Activated CD8-positive, alpha-beta memory T cell treated with anti-CD3 and anti-CD28 coated beads for 1 hour (primary cell): Measurements from ENCODE around the gene CYP4F3.
"Not testable (repeated sequence)": the region's sequence is repeated elsewhere in the genome, so short reads cannot be mapped to it uniquely, and the experiment has no call there.

Source experiments
- DNase-seq, 2 donors: peaks; one replicate each; pipeline ENCODE4 v3.0.0-alpha.2; 2020; ENCODE audit warnings: low read depth in 1 of 2; ENCODE audit errors: extremely low read depth in 1 of 2

Gene CYP4F3

GRCh38 chr19:15666186-15666585, 25.5 kb downstream of the CYP4F3 start:
- DNase-seq, result no peak

GRCh38 chr19:15666883-15667282, 26.2 kb downstream of the CYP4F3 start:
- no peak for DNase-seq

DNA sequence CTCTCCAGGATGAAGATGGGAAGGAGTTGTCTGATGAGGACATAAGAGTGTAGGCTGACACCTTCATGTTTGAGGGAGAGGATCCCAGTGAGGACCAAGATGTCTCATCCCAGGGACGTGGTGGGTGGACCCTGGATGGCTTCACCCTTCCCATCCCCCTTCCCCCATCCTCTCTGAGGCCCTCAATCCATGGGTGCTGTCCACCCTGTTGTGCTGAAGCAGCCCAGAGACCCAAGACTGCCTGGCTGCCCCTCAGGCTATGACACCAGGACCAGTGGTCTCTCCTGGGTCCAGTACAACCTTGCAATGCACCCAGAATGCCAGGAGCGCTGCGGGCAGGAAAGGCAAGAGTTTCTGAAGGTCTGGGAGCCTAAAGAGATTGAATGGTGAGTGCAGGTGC, 28.7 kb downstream of the CYP4F3 start:
- no peak for DNase-seq

- no peak for DNase-seq
These were observed 29.2 kb downstream of the CYP4F3 start for GRCh38 chr19:15669891-15670290.

DNA sequence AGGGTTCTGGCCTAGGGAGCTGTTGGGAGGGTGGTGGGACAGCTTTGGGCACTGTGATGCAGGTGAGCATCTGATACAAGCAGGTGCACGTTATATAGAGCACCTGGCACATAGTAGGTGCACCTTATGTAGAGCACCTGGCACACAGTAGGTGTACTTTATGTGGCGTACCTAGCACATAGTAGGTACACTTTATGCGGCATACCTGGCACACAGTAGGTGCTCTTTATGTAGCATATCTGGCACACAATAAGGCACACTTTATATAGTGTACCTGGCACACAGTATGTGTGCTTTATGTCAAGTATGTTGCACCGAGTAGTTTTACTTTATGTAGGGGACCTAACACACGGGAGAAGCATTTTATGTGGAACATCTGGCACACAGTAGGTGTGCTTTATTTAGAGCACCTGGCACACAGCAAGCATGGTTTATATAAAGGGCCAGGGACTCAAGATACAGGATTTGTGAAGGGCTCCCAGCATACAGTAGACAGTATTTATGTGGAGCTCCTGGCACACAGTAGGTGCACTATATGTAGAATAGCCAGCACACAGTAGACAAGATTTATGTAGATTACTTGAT, 30.6 kb downstream of the CYP4F3 start:
- DNase-seq, result no peak

DNA sequence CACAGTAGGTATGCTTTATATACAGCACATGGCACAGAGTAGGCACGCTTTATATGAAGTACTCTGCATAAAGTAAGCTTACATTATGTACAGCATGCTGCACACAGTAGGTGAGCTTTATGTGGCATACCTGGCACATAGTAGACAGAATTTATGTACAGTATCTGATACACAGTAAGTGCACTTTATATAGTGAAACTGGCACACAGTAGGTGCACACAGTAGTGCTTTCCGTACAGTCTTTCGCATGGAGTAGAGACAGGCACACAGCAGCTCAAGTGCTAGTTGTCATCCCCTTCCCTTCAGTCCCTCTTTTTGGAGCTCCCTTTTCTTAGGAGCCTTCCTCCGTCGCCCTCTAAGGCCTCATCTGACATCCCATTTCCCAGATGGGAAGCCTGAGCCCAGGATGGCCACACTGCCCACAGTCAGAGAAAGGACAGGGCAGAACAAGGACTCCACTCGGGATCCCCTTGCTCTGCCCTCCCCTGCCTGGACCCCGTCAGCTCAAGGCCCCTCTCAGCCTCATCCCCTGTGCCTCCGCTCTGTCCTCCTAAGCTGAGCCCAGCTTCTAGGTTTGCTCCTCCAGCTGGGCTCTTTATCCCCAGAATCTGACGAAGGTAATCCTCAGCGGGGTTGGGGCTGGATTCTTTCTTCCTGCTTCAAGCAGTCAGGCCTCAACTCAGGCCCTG, 31.3 kb downstream of the CYP4F3 start:
- DNase-seq, result no peak

GRCh38 chr19:15672580-15673175, 32.0 kb downstream of the CYP4F3 start, which contains the start of gene CYP4F12:
Gene CYP4F12, plus strand, starts transcription at chr19:15673087. Its CDS starts 443 bp downstream, at chr19:15673530.
- DNase-seq, result peak in 1 of 2 donors; percentile 11

DNA sequence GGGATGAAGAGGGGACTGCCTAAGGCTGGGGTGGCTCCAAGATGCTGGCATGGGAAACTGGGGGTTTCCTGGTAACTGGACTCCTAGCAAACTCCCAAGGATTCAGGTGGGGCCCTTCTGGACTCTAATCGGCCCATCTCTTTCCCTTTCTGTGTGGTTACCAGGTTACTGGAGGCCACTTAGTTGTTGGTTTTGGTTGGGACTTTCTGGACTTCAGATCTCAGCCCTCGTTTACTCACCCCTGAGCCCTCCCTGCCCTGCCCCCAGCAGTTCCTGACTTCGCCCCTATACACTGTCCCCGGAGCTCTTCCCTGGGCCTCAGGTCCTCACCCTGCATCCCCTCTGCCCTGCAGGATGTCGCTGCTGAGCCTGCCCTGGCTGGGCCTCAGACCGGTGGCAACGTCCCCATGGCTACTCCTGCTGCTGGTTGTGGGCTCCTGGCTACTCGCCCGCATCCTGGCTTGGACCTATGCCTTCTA, 32.5 kb downstream of the CYP4F3 start:
- DNase-seq, result no peak

- no peak for DNase-seq
These were observed 34.9 kb downstream of the CYP4F3 start for GRCh38 chr19:15675560-15675959.

DNA sequence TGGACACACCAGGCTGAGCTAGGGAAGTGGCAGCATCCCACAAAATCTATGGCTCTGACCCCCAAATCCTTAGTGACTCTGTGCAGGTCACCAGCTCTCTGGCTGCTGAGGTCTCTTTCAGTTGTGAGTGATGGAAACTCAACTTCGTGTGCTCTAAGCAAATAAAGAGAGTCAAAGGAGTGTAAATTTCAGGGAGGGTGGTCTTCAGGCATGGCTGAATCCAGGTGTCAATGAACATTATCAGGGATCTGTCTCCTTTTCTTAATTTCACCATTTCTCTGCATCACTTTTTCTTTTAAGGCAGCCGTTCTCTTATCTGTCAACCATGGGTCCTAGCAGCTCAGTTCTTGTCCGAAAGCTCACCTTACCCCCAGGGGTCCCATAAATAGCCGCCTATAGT, 38.4 kb downstream of the CYP4F3 start:
- no peak for DNase-seq

DNA sequence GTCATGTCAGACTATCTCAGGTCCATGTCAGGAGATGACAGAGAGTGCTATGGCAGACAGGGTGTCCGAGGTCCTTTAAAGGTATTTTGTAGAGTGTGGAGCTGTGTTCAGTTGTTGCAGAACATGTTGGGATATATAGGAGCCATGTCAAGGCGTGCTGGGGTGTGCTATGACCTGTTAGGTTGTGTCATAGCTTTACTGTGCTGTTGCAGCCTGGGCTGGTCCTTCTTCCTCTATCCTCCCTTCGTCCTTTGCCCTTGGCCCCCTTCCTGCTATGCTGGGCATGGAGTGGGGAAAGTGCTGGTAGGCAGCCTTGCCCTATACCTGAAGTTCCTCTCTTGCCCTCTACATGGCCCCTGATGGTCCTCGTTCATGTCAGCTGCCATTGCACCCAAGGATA, 39.2 kb downstream of the CYP4F3 start:
- DNase-seq, result not testable (repeated sequence)

- no peak for DNase-seq
These were observed 40.0 kb downstream of the CYP4F3 start for GRCh38 chr19:15680478-15681322.

DNA sequence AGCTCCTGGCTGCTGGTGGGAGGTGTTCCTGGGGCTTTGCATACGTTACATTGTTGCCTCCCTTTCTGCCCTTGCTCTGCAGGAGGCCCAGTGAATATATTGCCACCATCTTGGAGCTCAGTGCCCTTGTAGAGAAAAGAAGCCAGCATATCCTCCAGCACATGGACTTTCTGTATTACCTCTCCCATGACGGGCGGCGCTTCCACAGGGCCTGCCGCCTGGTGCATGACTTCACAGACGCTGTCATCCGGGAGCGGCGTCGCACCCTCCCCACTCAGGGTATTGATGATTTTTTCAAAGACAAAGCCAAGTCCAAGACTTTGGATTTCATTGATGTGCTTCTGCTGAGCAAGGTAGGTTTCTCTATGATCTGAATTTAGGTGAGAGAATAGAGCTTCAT, 42.7 kb downstream of the CYP4F3 start:
- DNase-seq, result no peak

GRCh38 chr19:15684828-15685227, 44.1 kb downstream of the CYP4F3 start:
- DNase-seq, result no peak

DNA sequence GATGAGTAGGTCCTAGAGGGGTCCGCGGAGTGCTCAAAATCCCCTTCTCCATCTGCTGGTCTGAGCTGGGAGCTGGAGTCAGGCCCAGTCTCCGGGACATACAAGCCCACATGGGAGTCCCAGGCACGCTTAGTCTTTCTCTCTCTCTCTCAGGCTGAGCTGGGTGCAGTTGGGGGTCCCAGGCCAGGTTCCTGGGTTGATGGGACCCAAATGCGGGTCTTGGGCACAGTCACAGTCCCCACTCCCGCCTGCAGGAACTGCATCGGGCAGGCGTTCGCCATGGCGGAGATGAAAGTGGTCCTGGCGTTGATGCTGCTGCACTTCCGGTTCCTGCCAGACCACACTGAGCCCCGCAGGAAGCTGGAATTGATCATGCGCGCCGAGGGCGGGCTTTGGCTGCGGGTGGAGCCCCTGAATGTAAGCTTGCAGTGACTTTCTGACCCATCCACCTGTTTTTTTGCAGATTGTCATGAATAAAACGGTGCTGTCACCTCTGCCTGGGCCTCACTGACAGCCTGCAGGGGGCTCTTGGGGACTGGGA, 56.0 kb downstream of the CYP4F3 start:
- no peak for DNase-seq

DNA sequence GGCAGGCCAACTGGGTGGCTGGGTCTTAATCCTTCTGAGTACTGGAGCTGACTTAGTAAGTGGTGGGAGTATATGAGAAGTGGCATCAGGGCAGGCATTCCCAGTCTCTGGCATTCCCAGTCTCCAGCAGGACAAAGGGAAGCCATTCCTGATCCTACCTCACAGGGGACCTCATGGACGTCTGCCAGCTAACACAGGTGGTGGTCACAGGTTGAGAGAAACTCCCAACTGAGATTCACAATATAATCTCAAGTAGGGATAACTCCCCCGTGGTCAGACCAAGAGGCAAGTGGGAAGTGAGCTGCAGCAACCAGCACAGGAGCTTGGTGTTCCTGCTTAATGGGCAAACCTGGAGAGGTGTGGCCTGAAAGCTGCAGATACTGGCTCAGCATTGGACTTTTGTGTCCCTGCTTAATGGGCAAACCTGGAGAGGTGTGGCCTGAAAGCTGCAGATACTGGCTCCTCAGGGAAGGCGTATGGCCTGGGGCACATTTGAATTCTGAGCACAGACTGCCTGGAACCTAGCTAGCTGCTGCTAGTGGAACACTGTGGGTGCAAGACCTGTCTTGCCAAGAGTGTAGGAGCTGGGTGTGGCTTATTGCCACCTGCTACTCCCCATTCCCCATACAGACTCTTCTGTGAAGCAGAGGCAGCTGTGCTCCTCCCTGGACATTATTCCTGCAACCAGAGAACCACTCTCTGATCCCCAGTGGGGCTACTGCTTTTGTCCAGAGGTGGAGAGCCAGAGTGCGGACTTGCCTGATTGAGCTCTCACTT, 61.2 kb downstream of the CYP4F3 start:
- DNase-seq, result no peak

DNA sequence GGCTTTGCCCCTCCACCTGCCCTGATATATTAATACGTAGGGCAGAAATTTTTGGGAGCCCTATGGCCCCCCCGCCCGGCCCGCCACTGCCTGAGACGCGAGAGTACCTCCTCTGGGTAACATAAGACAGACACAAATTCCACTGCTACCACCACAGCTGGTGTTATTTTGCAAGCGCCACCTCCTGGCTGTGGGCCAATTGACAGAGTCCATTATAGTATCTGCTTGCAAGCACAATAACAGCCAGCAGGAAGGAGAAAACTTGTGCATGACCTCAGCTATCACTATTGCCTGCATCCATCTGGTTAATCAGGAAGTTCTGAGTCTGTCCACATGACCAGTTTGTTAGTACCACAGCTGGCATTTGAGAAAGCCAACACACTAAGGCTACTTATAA, 61.8 kb downstream of the CYP4F3 start:
- no peak for DNase-seq
